Measurements from ENCODE around the gene TREML2.
A peak's percentile ranks its signal among the peaks of the same experiment; 100 is the strongest.
"Not testable (repeated sequence)": the region's sequence is repeated elsewhere in the genome, so short reads cannot be mapped to it uniquely, and the experiment has no call there.

Gene TREML2

GRCh38 chr6:41193171-41193734, 7.7 kb downstream of the TREML2 start:
- DNase-seq (ENCODE audit: insufficient read length, low spot score): no peak
- TF ChIP-seq PAX5 (IDR thresholded peaks at IDR 0.05; ENCODE audit: insufficient read depth, low read length, severe bottlenecking): no peak
- no peak for TF ChIP-seq POLR2AphosphoS5 (IDR thresholded peaks at IDR 0.05; ENCODE audit: low read depth, low read length)
- no peak for TF ChIP-seq POLR2A (IDR thresholded peaks at IDR 0.05; ENCODE audit: low read depth, low read length)
- TF ChIP-seq TAF1 (IDR thresholded peaks at IDR 0.05; ENCODE audit: low read depth, low read length): no peak
- no peak for TF ChIP-seq SPI1 (IDR thresholded peaks at IDR 0.05; ENCODE audit: low read depth, low read length)
- TF ChIP-seq POU2F2 (IDR thresholded peaks at IDR 0.05; ENCODE audit: low read depth, low read length): no peak

GRCh38 chr6:41191569-41191968, 9.4 kb downstream of the TREML2 start:
- DNase-seq (ENCODE audit: insufficient read length, low spot score): no peak
- TF ChIP-seq SPI1 (IDR thresholded peaks at IDR 0.05; ENCODE audit: low read depth, low read length) (no peak), POU2F2 (IDR thresholded peaks at IDR 0.05; ENCODE audit: low read depth, low read length) (no peak), POLR2AphosphoS5 (IDR thresholded peaks at IDR 0.05; ENCODE audit: low read depth, low read length) (no peak), TAF1 (IDR thresholded peaks at IDR 0.05; ENCODE audit: low read depth, low read length) (no peak), PAX5 (IDR thresholded peaks at IDR 0.05; ENCODE audit: insufficient read depth, low read length, severe bottlenecking) (no peak), POLR2A (IDR thresholded peaks at IDR 0.05; ENCODE audit: low read depth, low read length) (no peak)
- no peak for FAIRE-seq

More at GRCh38 chr6:41193171-41193734, 7.7 kb downstream of the TREML2 start:
- no peak for FAIRE-seq

- TF ChIP-seq POLR2AphosphoS5 (IDR thresholded peaks at IDR 0.05; ENCODE audit: low read depth, low read length) (no peak), TAF1 (IDR thresholded peaks at IDR 0.05; ENCODE audit: low read depth, low read length) (no peak), SPI1 (IDR thresholded peaks at IDR 0.05; ENCODE audit: low read depth, low read length) (no peak), POU2F2 (IDR thresholded peaks at IDR 0.05; ENCODE audit: low read depth, low read length) (no peak), PAX5 (IDR thresholded peaks at IDR 0.05; ENCODE audit: insufficient read depth, low read length, severe bottlenecking) (no peak), POLR2A (IDR thresholded peaks at IDR 0.05; ENCODE audit: low read depth, low read length) (no peak)
- FAIRE-seq (no peak), DNase-seq (ENCODE audit: insufficient read length, low spot score) (no peak)
Measured at GRCh38 chr6:41190791-41191190, 10.2 kb downstream of the TREML2 start.

- FAIRE-seq (no peak), DNase-seq (ENCODE audit: insufficient read length, low spot score) (no peak)
Measured at GRCh38 chr6:41189967-41190366, 11.0 kb downstream of the TREML2 start.

GRCh38 chr6:41189046-41189445, 11.9 kb downstream of the TREML2 start:
- not testable (repeated sequence) for FAIRE-seq; DNase-seq (ENCODE audit: insufficient read length, low spot score)

More at GRCh38 chr6:41189967-41190366, 11.0 kb downstream of the TREML2 start:
- TF ChIP-seq POLR2A (IDR thresholded peaks at IDR 0.05; ENCODE audit: low read depth, low read length) (no peak), POU2F2 (IDR thresholded peaks at IDR 0.05; ENCODE audit: low read depth, low read length) (no peak), TAF1 (IDR thresholded peaks at IDR 0.05; ENCODE audit: low read depth, low read length) (no peak), POLR2AphosphoS5 (IDR thresholded peaks at IDR 0.05; ENCODE audit: low read depth, low read length) (no peak), SPI1 (IDR thresholded peaks at IDR 0.05; ENCODE audit: low read depth, low read length) (no peak), PAX5 (IDR thresholded peaks at IDR 0.05; ENCODE audit: insufficient read depth, low read length, severe bottlenecking) (no peak)

GRCh38 chr6:41187924-41188886, 12.7 kb downstream of the TREML2 start:
- no peak for TF ChIP-seq POU2F2 (IDR thresholded peaks at IDR 0.05; ENCODE audit: low read depth, low read length)
- TF ChIP-seq SPI1 (IDR thresholded peaks at IDR 0.05; ENCODE audit: low read depth, low read length): no peak
- no peak for TF ChIP-seq POLR2AphosphoS5 (IDR thresholded peaks at IDR 0.05; ENCODE audit: low read depth, low read length)
- no peak for TF ChIP-seq POLR2A (IDR thresholded peaks at IDR 0.05; ENCODE audit: low read depth, low read length)
- TF ChIP-seq TAF1 (IDR thresholded peaks at IDR 0.05; ENCODE audit: low read depth, low read length): no peak
- no peak for TF ChIP-seq PAX5 (IDR thresholded peaks at IDR 0.05; ENCODE audit: insufficient read depth, low read length, severe bottlenecking)
- DNase-seq (ENCODE audit: insufficient read length, low spot score) (no peak), FAIRE-seq (no peak)

GRCh38 chr6:41186031-41186562, 14.9 kb downstream of the TREML2 start:
- TF ChIP-seq POLR2AphosphoS5 (IDR thresholded peaks at IDR 0.05; ENCODE audit: low read depth, low read length) (no peak), SPI1 (IDR thresholded peaks at IDR 0.05; ENCODE audit: low read depth, low read length) (peak; percentile 80)
- DNase-seq (ENCODE audit: insufficient read length, low spot score) (no peak), FAIRE-seq (no peak)

GRCh38 chr6:41184761-41185160, 16.2 kb downstream of the TREML2 start:
- no peak for DNase-seq (ENCODE audit: insufficient read length, low spot score)
- no peak for FAIRE-seq
- TF ChIP-seq POU2F2 (IDR thresholded peaks at IDR 0.05; ENCODE audit: low read depth, low read length) (no peak), POLR2A (IDR thresholded peaks at IDR 0.05; ENCODE audit: low read depth, low read length) (no peak), PAX5 (IDR thresholded peaks at IDR 0.05; ENCODE audit: insufficient read depth, low read length, severe bottlenecking) (no peak), SPI1 (IDR thresholded peaks at IDR 0.05; ENCODE audit: low read depth, low read length) (no peak)

GRCh38 chr6:41182069-41183034, 18.6 kb downstream of the TREML2 start:
- no peak for TF ChIP-seq POU2F2 (IDR thresholded peaks at IDR 0.05; ENCODE audit: low read depth, low read length)
- no peak for TF ChIP-seq SPI1 (IDR thresholded peaks at IDR 0.05; ENCODE audit: low read depth, low read length)
- no peak for TF ChIP-seq POLR2A (IDR thresholded peaks at IDR 0.05; ENCODE audit: low read depth, low read length)
- TF ChIP-seq TAF1 (IDR thresholded peaks at IDR 0.05; ENCODE audit: low read depth, low read length): no peak
- TF ChIP-seq POLR2AphosphoS5 (IDR thresholded peaks at IDR 0.05; ENCODE audit: low read depth, low read length): no peak
- no peak for TF ChIP-seq PAX5 (IDR thresholded peaks at IDR 0.05; ENCODE audit: insufficient read depth, low read length, severe bottlenecking)
- FAIRE-seq (peak; percentile 79), DNase-seq (ENCODE audit: insufficient read length, low spot score) (no peak)

Measured in GM12891 (cell line).